HuH-7.5 (cell line): Measurements from ENCODE around the gene ACTG1.

Experiments used
- DNase-seq: peaks from one replicate; pipeline ENCODE4 v3.0.0; 2011; ENCODE audit warnings: low spot score

ACTG1 gene

DNA sequence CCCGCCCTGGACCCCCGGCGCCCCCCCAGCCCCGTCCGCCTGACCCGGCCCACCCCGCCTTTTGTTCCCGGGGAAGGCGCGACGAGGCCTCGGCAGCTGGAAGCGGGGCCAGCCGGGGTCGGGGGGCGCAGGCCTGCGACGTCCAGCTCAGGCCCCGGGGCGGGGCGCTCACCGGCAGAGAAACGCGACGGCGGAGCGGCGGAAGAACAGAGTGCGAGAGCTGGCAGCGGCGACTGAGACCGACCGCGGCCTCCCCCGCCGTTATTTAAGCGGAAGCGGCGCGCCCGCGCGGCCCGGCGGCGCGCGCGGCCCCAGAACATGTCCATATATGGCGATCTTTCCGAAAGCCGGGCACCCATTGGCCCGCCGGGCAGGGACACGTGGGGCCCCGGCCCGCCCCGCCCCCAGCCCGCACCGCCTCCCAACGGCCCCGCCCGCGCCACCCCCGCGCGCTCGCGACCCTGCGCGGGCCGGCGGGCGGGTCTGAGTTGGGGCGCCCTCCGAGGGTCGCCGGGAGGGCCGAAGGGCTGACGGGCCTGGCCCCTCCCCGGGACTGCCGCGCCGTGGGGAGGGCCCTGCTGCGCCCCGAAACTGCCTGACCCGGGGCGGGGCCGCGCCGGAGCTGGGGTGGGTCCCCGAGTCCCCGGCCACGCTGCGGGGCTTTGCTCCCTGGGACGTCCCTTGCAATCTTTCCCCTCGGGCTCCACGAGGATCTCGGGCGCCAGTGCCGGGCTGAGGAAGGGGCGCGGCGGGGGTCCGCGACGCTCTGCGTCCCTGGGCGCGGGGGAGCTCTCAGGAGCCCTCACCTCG, at the start of gene ACTG1:
Gene ACTG1 (minus strand): TSS at position 238 of the 810 bp plus-strand sequence. CDS start 445 bp downstream, outside the sequence.
- DNase-seq = peak; percentile 98

DNA sequence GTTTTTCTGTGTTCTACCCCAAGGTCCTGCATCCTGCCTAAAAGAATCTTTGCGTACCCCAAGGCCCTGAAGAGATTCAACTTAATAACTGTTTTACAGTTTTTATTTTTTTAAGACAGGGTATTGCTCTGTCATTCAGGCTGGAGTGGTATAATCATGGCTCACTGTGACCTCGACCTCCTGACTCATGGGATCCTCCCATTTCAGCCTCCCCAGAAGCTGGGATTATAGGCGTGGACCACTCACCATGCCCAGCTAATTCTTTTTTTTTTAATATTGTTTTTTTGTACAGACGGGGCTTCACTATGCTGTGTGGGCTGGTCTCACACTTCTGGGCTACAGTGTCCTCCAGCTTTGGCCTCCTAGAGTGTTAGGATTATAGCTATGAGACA, 48.9 kb upstream of the ACTG1 start:
- DNase-seq = no peak

DNA sequence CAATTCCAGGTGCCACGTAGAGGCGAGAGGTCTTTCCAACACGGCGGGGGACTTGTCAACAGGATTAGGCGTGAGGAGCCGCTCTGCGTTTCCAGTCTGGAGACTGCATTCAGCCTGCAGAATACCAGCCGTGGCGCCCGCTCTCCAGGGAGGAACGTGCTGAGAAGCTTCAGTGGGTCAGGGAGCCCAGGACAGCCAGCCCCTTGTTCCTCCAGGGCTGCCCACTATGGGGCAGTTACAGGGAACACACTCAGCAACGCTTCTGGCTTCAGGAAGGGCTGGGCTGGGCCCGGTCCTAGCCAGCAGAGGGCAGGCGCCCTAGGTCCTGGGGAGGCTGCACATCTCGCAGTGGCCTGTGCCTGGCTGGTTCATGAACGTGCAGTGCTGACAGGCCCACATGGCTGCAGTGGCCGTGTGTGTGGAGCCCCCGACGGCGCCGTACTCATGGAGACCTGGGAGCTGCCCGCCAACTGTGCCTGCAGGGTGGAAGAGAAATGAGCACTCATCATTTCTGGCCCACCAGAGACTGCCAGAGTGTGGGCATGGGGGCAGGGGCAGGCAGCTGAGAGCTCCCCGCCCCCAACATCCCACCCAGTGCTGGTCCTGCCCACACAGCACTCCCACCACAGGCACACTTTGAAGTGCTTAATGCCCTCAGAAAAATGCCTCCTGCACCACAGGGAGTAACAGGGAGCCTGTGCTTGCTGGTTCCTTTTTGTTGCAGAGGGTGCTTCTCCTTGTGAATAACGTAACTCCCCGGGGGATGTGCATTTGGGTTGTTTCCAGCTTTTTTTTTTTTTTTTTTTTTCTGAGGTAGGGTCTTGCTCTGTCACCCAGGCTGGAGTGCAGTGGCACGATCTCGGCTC, 46.6 kb upstream of the ACTG1 start:
- DNase-seq = no peak

DNA sequence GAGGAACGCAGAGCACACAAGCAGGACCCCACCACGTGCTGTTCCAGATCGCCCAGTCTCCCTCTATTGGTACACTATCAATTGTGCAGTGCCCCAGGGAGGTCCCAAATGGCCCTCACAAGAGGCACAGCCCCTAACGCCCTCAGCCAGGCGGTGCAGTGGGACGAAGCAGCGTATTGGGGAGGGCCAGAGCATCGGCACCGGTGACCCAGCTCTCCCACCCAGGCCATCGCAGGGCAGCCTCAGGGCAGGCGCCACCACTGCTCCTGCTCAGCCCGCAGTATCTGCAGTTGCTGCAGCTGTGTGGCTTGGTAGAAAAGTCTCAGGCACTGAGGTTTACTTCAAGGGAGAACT, 45.5 kb upstream of the ACTG1 start:
- DNase-seq = no peak

DNA sequence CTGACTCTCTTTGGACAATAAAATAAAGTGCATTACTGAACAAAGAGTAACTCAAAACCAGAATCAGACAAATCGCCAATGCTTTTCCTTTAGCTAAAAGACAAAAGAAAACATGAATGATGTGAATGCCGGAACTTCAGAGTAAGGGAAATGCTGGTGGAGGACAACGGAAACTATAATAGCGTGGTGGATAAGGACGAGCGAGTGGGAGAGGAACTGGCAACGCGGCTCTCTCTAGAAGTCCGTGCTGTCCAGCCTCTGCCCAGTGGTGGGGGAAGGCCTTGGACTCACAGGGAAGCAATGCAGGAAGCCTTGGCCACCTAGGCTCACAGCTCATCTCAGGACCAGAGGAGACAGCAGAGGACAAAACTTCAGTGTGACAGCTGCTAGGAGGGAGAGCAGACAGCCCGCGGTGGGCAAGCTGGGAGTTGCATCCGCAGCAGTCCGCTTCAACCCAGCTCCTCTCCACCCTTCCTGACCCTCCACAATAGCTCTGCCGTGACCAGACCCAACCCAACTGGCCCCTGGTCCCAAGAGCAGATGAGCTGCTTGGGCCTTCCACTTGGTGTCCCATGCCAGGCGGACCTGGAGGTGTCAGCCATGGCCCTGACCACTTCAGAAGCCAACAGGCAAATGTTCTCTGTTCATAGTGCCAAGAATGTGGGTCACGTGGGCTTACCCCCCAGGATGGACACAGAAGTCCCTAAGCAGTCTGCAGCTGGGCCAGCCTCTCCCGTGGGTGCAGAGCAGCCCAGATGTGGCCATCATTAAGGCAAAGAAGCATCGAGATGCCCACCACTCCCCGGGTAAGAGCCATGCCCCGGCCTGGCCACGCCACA, 44.9 kb upstream of the ACTG1 start:
- DNase-seq = no peak

DNA sequence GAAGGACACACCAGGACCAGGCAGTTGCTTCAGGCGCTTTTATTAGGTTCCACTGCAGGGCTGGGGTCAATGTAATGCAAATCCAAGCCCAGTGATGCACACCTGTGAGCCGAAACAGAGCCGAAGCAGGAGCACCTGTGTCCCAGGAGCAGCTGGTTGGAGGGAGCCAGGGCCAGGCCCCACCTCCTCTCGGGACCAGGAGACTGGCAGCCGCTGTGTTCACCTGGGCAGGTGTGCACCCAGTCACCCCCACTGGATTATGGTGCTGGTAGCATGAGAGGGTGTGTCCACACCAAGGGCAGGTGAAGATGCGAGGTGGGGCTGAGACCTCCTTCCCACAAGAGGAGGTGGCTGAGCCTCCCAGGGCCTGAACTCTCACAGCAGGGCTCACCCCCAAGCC, 44.3 kb upstream of the ACTG1 start:
- no peak for DNase-seq

DNA sequence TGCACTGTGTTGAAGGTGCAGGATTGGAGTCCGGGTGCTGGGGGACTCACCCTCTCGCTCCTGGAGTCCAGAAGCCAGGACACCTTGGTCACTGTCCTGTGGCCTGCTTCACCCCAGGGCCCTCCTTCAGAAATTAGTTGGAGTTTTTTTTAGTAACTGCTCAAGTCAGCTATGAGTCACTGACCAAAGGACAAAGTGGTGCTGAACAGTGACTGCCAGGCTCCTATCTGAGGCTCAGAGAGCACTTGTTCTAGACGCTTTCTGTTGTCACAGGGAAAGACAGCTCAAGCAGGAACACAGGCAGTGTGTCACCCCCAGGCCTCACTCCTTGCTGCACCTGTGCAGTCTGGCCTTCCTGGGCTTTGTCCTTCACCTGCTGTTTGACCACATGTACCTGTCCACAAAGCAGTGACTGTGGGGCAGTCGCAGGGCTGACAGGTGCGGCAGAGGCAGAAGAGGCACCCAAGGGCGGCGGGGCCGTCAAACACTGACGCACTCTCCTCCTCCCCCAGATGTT, 43.6 kb upstream of the ACTG1 start:
- no peak for DNase-seq

DNA sequence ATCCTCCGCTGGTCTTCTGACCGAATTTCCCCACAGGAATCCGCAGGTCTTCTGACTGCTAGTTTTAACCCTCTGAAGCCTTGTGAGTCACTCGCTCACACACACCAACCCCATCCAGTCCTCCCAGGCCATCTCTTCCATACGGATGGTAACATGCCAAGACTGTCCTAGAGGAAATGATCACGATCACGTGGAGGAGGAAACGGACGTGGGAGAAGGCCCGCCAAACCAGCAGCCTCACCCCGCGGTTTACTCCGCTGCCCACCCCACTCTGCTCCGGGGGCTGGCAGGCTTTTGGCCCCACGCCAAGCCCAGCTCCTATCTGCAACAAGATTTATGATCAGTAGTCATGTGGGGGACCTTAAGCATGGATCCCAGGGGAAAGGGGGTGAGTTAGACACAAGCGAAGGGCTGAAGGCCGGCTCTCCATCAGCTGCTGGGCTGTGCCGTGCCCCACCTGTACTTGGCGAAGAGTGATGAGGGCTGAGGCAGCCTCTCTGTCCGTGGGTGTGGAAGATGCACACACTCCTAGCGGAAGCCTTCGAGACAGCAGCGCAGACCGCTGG, 41.1 kb upstream of the ACTG1 start:
- DNase-seq = no peak

DNA sequence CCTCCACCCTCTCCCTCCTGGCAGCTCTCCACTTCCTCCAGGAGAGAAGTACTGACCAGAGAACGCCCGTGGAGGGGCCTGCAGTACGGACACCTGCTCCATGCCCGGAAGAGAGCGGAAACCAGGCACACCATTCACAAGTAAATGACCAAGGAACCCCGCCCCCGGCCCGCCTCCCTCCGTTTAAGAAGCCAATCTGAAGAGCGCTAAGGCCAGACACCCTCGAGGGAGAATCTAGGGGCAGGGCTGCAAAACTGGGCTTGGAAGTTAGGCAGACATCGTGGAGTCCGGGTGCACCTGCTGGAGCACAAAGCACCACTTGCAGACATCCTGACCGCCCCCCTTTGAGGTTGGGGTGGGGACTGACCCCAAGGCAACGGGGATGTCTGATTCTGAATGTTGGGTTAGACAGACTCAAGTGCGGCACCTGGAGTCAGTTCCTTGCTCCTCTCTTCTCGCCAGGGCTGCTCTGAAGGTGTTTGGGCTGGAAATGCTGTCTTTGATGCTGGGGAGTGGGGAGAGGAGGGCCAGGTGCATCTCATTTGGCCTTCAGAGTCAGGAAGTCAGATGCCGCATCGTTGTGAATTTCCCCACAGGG, 40.5 kb upstream of the ACTG1 start:
- DNase-seq = peak; percentile 84

DNA sequence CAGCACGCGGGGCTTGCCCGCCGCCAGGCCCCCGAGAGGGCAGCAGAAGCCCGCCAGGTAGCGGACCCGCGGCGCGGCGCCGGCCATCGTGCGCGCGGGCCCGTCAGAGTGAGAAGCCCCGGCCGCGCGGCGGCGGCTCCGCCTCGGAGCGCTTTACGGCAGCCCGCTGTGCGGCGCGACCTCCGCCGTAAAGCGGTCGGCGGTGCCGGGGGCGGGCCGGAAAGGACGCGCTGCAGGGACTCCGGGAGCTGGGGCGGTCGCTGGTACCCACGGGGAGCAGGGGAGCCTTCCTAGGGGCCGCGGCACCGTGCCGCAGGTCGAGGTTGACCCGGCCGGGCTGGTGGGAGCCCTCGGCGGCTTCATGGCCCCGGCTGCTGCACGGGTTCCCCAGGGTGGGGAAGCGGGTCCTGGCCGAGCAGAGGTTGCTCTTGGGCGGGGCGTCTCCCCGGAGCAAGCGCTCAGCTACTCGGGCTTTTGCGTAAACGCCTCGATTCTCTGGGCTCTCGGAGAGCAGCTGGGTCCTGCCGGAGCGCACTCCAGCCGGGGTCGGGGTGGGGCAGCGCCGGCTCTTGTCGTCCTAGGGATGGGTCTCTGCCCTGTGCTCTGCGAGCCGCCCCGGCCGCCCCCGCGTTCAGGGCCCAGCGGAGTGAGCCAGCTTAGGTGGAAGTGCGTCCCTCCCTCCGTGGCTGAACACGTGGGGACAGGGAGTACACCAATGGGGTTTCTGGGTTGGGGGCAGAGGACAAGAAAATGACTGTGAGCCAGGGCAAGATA, 39.8 kb upstream of the ACTG1 start, which contains the start of gene FAAP100:
Gene FAAP100 (minus strand): TSS at position 110 of the 774 bp plus-strand sequence. CDS start 23 bp downstream, at position 87.
- peak; percentile 91 for DNase-seq

DNA sequence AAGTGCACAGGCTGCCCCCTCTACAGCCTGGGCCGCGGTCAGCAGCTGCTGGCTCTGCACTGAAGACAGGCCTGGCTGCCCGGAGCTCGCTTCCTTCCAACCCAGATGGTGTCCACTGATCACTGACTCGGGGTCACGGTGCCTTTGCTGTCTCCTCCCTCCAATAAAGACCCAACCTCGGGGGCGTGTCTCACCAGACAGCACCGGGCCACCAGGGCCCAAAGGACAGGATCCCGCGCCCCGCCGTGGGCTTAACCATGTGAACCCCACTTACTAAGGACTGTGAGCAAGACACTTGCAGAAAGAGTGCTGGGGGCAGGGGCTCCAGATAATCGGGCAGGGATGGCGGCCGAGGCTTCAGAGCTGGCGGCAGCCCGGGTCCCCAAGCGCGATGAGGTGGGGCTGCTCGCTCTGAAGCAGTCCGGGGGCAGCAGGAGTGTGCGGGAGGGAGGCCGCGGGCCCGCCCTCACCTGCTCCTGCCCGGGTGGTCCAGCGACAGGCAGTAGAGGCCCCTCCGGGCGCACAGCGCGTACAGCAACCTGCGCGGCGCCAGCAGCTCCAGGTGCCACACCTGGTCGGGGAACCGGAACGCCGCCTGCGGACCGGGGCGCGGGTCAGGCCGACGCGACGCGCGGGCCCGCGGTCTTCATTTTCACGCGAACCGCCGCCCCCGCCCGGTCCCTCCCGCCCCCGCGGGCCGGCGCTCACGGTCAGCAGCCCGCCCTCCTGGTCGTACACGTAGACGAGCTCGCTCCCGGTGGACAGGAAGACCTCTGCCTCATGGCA, 39.1 kb upstream of the ACTG1 start:
- DNase-seq = peak; percentile 70

DNA sequence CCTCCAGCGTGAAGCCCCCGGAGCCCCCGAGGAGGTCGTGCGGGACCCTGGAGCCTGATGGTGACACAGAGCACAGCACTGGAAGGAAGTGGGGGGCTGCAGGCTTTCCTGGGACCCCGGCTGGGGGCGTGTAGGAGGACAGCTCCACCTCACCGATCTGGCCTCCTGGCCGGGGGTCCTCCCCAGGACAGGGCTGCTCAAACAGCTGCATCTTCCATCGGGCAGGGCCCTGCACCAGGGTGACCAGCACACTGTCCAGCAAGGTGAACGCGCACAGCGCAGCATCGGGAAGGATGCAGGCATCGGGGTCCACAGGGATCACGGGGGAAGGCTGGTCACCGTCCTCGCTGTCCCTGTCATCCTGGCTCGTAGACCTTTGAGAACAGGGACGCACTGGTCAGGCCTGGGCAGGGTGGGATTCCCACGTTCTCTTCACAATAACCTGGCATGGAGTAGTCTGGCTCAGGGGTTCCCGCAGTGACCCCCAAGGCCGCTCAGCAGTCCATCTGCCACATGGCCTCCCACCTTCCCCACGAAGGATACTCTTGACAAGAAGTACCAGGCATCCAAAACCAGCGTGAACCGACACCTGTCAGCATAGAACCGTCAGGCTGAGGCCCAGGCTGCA, 38.3 kb upstream of the ACTG1 start:
- DNase-seq = no peak

DNA sequence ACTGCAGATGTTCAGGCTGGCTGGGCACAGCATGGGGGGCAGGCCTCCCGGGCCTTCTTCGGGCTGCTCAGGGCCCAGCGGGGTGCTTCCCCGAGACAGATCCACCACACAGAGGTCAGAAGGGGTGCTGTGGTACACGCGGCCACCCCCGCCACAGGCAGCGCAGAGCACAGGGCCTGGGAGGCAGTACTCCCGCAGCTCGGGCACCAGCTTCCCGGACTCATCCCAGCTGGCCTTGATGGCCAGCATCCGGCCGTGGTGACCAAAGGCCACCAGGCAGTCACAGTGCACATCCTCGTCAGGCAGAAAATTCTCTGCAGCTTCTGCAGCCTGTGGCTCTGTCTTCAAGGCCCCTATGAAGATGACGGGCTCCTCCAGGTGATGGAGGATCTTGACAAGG, 37.7 kb upstream of the ACTG1 start:
- DNase-seq = no peak

DNA sequence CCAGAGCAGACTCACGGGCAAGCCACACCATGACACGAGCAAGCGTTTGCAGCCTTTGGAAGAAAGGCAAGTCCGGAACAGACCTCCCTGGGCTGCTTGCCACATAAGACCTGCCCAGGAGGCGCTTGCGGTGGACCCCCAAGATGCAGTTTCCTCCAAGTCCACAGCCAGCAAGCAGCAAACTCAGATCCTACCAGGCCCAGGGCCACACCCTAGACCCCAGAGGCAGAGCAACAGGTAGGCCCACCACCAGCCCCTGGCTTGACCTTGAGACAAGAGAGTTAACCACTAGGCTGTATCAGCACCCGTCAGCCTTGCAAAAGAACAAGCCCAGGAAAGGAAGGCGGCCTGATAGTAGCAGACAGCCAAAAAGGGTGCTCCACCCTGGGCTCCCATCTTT, 37.2 kb upstream of the ACTG1 start:
- no peak for DNase-seq

DNA sequence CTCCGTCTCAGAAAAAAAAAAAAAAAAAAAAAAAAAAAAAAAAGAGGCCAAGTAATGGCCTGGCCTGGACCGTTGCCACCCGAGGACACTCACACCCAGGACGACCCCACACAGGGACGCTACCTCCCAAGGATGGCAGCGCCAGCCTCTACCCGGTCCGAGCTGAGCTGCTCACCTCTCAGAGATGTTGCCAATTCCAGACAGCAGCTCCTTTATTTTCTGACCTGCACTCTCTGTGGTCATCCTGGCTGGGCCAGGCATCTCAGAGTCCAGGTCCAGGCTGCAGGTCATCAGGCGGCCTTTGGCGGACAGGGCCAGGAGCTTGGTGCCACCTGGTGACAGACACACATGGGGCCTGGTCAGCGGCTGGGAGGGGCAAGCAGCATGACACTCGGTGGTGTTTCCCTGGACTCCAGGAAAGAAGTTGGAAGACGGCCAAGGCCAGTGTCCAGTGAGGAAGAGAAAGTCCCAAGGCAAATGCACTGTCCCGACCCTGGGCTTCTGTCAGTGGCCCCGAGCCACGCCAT, 36.5 kb upstream of the ACTG1 start:
- DNase-seq = no peak

DNA sequence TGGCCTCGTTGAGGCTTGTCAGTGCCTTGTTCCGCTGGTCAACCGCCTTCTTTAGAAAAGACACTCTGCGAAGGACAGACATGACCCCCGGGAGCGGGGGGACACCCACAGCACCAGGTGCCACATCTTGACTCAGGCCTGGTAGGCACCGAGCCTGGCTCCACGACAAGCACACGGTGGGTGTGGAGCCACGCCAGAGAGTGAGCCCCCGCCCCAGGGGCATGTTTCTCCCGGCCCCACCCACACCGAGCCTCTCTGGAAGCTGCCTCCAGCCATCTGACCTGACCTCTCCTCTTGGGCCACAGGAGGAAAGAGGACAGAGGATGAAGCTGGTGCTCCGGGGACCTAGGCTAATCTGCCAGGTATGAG, 35.0 kb upstream of the ACTG1 start:
- no peak for DNase-seq

DNA sequence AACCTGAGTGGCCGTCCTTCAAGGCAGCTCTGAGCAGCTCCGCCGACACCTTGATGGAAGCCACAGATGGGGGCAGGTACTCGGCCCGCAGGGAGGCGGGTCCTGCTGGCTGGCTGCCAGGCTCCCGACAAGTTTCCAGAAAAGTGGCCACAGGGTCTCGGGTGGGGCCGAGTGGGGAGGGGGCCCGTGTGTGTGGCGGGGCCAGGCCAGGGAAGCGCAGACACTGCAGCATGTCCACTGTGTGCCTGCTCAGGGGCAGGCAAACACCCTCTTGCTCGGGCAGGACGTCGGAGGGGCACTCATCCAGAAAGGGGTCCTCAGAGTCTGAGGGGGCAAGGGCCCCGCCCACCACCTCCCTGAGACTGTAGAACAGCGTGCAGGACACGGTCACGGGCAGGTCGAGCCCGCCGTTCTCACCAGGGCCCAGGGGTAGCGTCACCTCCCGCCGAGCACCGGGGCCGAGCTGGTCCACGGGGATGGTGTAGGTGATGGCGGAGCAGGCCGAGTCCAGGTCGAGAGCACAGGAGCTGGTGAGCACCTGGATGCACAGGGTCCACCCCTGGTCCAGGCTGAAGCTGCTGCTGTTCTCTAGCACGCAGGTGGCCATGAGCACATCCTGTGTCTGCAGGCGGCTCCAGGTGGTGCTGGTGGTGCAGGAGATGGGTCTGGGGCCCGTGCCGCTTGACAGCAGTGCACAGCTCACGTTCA, 34.5 kb upstream of the ACTG1 start:
- DNase-seq = no peak
